Activated T-cell treated with anti-CD3 and anti-CD28 coated beads, Interleukin-2, amount 50 U/mL, for 72 hours (primary cell): ENCODE measurements around the gene FLII. TPM values are rescaled to one million over a fixed set of nuclear protein-coding genes. Genes with fewer than 3 reads are reported as not detected.

Experiments used
- ATAC-seq, 2 donors: fragments of 150-1000 bp; cut with Tn5 transposase; replicated peaks in 1 of 2; 2 replicates each; pipeline ENCODE4 v1.10.0; 2021; ENCODE audit warnings: moderate library complexity in 2 of 2, mild to moderate bottlenecking in 1 of 2
- DNase-seq, 2 donors: peaks; one replicate each; pipeline ENCODE4 v3.0.0; 2021 to 2022; ENCODE audit warnings: mixed read lengths in 1 of 2
- H3K27ac Mint-ChIP-seq: one replicate; pipeline ENCODE4 v1.8.0; 2022; ENCODE audit warnings: mild to moderate bottlenecking, moderate library complexity, mixed read lengths
- H3K27me3 Mint-ChIP-seq: one replicate; pipeline ENCODE4 v1.8.0; 2022; ENCODE audit warnings: low read depth, mixed read lengths
- H3K36me3 Mint-ChIP-seq, 2 donors: one replicate each; pipeline ENCODE4 v1.8.0; 2022; ENCODE audit warnings: mixed read lengths in 2 of 2, mild to moderate bottlenecking in 1 of 2; ENCODE audit not compliant: insufficient read depth in 2 of 2
- H3K4me1 Mint-ChIP-seq: one replicate; pipeline ENCODE4 v1.8.0; 2022; ENCODE audit warnings: low read depth, mixed read lengths
- H3K4me3 Mint-ChIP-seq, 2 donors: one replicate each; pipeline ENCODE4 v1.8.0; 2022; ENCODE audit warnings: mild to moderate bottlenecking in 2 of 2, mixed read lengths in 2 of 2, moderate library complexity in 2 of 2
- H3K9me3 Mint-ChIP-seq, 2 donors: one replicate each; pipeline ENCODE4 v1.8.0; 2022; ENCODE audit warnings: mixed read lengths in 2 of 2
- total RNA-seq, 2 donors: library from RNA; stranded (reverse); gene quantifications; one replicate each; pipeline ENCODE4 v1.2.3, GENCODE V29; 2022

Gene FLII
- total RNA-seq, 2 donors from 2014 or later = 318 to 373 TPM

DNA sequence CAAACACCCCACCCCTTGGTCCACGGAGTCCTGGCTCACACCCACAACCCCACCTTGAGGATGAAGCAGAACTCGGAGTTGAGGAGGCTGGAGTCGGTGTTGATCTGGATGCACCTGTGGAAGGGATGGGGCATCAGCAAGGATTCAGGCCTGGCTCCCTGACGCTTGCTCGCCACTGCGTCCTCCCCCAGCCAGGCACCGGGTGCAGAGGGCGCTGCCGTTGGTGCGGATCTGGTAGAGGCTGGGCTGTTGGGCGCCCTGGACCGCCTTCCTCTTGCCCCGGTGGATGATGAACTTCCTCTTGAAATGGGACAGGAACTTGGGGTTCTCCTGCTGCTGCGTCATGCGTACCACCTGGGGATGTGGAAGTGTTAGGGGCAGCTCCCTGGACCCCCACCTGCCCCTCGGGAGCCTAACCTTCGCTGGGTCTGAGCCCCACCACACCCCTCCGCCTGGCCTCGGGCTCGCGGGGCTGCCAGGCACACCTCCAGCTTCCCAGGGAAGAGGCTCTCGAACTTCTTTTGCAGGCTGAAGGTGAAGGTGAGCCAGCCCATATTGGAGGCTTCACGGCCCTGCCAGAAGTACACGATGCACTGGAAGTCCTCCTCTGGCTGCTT is 12.3 kb downstream of the FLII start:
- DNase-seq (no peak), ATAC-seq (no peak)
- Mint-ChIP-seq H3K36me3 (peaks cover 3 to 4% of the 10 kb centered on the region in 2 donors), H3K4me1 (no peaks in the 10 kb centered on the region), H3K27me3 (no peaks in the 10 kb centered on the region), H3K9me3 (no peaks in the 10 kb centered on the region), H3K27ac (no peak overlapping the region), H3K4me3 (no peak overlapping the region)

DNA sequence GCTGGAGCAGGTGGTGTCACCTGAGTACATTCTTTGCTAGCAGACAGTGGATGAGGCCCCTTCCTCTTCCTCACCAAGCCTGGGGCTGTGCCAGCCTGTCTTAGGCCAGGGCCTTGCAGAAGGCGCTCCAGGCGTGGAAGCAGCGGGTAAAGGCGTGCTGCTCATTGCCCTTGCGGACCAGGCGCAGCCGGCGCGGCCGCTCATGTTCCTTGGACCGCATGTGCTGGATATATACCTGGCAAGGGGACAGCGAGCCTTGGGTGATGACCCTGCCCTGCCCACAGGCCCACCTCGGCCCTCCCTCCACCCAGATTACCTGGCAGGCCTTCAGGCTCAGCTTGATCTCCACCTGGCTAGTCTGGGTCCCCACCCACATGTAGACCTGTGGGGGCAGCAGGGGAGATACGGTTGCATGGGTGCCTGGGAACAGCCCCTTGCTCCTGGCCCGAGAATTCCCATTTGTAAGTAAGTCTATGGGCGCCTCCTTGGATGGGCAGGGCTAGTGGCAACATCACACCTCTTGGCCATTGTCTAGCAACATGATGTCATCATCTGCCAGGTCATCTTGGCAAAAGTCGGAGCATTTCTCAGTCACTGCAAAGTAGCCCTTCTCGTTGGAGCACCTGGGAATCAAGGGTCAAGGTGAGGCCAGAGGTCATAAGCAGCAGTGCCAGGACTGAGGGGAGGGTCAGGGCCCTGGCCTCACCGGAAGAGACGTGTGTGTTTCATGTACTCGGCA is 13.3 kb downstream of the FLII start:
- Mint-ChIP-seq H3K9me3 (no peaks in the 10 kb centered on the region), H3K27ac (no peak overlapping the region), H3K4me1 (no peaks in the 10 kb centered on the region), H3K36me3 (peaks cover 3 to 4% of the 10 kb centered on the region in 2 donors), H3K4me3 (no peak overlapping the region), H3K27me3 (no peaks in the 10 kb centered on the region)
- DNase-seq = no peak
- ATAC-seq = no peak

DNA sequence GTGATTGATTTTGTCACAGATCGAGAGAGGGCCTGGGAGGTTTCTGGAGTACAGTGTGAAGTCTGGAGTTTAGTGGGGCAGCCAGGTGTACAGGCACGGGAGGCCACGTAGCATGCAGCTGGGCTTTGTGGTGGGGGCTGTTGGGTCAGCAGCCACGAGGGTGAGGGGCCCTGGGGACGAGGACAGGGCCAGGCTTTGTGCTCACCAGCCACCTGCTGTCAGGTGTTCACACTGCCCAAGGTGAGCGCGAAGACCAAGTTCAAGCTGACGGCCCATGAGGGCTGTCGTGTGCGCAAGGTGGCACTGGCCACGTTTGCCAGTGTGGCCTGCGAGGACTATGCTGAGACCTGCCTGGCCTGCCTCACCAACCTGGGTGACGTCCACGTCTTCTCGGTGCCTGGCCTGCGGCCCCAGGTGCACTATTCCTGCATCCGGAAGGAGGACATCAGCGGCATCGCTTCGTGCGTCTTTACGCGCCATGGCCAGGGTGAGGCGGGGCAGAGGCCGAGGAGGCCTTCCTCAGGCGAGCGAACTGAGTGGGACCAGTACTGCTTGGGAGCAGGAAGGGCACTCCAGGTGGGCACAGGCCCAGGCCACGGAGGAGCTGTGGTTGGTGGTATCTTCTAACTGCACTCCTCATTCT is 17.2 kb downstream of the FLII start:
- H3K27ac Mint-ChIP-seq = no peak overlapping the region
- H3K4me1 Mint-ChIP-seq = peaks cover 1% of the 10 kb centered on the region
- no peaks in the 10 kb centered on the region for H3K9me3 Mint-ChIP-seq

DNA sequence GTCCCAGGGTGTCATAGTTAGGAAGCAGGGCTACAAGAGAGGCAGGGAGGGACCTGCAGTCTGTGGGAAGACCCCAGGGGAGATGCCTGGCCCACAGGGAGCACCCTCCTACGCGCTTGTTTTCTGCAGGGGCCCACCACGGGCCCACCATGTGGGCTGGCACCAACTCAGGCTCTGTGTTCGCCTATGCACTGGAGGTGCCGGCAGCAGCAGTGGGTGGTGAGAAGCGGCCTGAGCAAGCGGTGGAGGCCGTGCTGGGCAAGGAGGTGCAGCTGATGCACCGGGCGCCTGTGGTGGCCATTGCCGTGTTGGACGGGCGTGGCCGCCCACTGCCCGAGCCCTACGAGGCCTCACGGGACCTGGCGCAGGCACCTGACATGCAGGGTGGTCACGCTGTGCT is 18.1 kb downstream of the FLII start:
- Mint-ChIP-seq H3K4me1 (peaks cover 10% of the 10 kb centered on the region), H3K4me3 (no peak overlapping the region), H3K27ac (no peak overlapping the region), H3K9me3 (no peaks in the 10 kb centered on the region), H3K36me3 (no peaks in the 10 kb centered on the region), H3K27me3 (no peaks in the 10 kb centered on the region)
- no peak for ATAC-seq
- no peak for DNase-seq

More for the DNA sequence above, 17.2 kb downstream of the FLII start:
- ATAC-seq (no peak), DNase-seq (no peak)
- Mint-ChIP-seq H3K4me3 (no peak overlapping the region), H3K27me3 (no peaks in the 10 kb centered on the region), H3K36me3 (no peaks in the 10 kb centered on the region)

DNA sequence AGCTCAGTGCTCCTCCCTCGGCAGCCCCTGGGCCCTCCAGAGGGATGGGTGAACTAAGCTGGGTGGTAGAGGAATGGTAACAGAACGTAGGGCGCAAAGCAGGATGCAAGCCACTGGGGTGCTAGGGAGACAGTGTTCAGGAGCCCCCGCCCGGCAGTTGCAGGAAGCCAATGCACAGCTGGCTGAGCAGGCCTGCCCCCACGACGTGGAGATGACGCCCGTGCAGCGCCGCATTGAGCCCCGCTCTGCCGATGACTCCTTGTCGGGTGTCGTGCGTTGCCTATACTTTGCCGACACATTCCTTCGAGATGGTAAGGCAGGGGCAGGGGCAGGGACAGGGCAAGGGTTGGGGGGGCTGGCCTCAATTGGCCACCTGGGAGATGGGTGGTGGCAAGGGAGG is 20.2 kb downstream of the FLII start:
- no peaks in the 10 kb centered on the region for H3K27me3 Mint-ChIP-seq
- H3K27ac Mint-ChIP-seq = no peak overlapping the region
- peaks cover 18% of the 10 kb centered on the region for H3K4me1 Mint-ChIP-seq
- H3K36me3 Mint-ChIP-seq = no peaks in the 10 kb centered on the region
- ATAC-seq = no peak
- H3K9me3 Mint-ChIP-seq = no peaks in the 10 kb centered on the region
- no peak overlapping the region for H3K4me3 Mint-ChIP-seq
- DNase-seq = no peak

DNA sequence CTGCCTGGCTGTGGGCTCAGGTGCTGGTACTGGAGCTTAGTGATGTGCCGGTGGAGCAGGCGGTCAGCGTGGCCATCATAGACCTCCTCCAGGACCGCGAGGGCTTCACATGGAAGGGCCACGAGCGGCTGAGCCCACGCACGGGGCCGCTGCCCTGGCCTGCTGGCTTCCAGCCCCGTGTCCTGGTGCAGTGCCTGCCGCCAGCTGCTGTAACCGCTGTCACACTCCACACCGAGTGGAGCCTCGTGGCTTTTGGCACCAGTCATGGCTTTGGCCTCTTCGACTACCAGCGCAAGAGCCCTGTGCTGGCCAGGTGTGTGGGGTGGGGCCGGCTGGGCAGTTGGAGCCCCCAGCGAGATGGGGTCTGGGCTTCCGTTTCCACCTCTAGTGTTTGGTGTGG is 21.1 kb downstream of the FLII start:
- H3K9me3 Mint-ChIP-seq = no peaks in the 10 kb centered on the region
- DNase-seq (no peak), ATAC-seq (no peak)
- H3K4me3 Mint-ChIP-seq = no peak overlapping the region
- peaks cover 18% of the 10 kb centered on the region for H3K4me1 Mint-ChIP-seq
- H3K36me3 Mint-ChIP-seq = no peaks in the 10 kb centered on the region
- H3K27ac Mint-ChIP-seq = no peak overlapping the region
- no peaks in the 10 kb centered on the region for H3K27me3 Mint-ChIP-seq

DNA sequence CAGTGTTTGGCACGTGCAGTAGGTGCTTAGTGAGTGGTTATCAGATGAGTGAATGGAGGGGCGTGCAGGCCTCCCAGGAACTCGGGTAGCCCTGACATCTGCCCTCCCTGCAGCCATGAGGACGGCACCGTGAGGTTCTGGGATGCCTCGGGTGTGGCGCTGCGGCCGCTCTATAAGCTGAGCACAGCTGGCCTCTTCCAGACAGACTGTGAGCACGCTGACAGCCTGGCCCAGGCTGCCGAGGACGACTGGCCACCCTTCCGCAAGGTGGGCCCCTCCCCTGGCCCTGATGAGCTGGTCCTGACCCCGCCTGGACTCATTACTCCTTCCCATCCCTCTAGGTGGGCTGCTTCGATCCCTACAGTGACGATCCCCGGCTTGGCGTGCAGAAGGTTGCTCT is 22.0 kb downstream of the FLII start:
- DNase-seq (no peak), ATAC-seq (no peak)
- Mint-ChIP-seq H3K27ac (no peak overlapping the region), H3K9me3 (no peaks in the 10 kb centered on the region), H3K4me1 (peaks cover 18% of the 10 kb centered on the region), H3K36me3 (no peaks in the 10 kb centered on the region), H3K4me3 (no peak overlapping the region), H3K27me3 (no peaks in the 10 kb centered on the region)

DNA sequence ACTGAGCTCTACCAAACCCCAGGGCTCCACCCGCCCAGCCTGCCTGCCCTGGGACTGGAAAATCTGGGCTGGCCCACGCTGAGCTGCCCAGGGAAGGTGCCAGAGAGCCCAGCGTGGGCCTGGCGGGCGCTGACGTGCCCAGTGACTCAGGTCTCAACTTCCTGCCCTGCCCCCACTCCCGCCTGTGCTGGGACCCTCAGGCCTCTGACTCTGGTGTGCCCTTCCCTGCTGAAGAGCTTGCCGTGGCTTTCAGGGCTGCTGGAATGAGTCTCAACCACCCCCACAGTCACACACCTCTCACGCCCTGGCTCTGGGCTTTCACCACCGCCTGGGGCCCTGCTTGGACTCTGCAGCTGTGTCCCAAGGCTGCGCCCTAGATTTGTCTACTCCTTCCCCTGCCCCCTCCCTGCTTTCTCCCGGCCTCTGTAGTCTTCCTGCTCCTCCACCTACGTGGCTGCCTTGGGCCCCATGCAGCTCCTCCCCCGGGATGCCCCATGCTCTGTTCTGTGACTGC is 22.7 kb downstream of the FLII start:
- Mint-ChIP-seq H3K4me3 (peak overlapping the region; percentile 37 to 49), H3K36me3 (no peaks in the 10 kb centered on the region), H3K9me3 (no peaks in the 10 kb centered on the region), H3K27ac (peak overlapping the region; percentile 88), H3K4me1 (peaks cover 18% of the 10 kb centered on the region), H3K27me3 (no peaks in the 10 kb centered on the region)
- ATAC-seq = peak; percentile 73 to 80
- DNase-seq = peak; percentile 51 to 54

DNA sequence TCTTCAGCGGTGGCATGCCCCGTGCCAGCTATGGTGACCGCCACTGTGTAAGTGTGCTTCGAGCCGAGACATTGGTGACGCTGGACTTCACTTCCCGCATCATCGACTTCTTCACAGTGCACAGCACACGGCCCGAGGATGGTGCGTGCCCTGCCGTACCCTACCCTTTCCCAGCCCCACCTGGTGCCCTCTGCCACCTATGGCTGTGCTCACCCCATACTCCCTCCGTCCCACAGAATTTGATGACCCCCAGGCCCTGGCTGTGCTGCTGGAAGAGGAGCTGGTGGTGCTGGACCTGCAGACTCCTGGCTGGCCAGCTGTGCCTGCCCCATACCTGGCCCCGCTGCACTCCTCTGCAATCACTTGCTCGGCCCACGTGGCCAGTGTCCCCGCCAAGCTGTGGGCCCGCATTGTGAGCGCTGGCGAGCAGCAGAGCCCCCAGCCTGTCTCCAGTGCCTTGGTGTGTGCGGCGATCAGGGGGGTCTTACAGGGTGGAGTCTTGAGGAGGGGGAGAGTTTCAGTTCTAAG is 23.6 kb downstream of the FLII start:
- Mint-ChIP-seq H3K4me3 (no peak overlapping the region), H3K4me1 (peaks cover 18% of the 10 kb centered on the region), H3K27me3 (no peaks in the 10 kb centered on the region), H3K27ac (no peak overlapping the region), H3K36me3 (no peaks in the 10 kb centered on the region), H3K9me3 (no peaks in the 10 kb centered on the region)
- DNase-seq (no peak), ATAC-seq (no peak)

DNA sequence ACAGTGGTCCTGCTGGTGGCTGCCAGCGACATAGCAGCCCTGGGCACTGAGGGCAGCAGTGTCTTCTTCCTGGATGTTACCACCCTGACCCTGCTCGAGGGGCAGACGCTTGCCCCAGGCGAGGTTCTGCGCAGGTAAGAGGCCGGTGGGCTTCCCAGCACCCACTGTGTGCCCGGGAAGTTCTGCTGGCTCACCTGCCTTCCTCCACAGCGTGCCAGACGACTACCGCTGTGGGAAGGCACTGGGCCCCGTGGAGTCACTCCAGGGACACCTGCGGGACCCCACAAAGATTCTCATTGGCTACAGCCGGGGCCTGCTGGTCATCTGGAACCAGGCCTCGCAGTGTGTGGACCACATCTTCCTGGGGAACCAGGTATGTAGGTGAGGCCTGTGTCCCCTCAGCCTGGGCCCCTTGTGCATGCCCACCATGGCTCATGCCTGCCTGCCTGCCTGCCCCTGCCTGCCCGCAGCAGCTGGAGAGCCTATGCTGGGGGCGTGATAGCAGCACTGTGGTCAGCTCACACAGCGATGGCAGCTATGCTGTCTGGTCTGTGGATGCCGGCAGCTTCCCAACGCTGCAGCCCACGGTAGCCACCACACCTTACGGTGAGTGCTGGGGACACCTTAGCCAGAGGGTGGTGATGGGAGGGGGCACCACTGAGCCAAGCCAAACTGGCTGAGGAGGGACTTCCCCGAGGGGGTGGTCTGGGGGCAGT is 24.6 kb downstream of the FLII start:
- DNase-seq (no peak), ATAC-seq (no peak)
- Mint-ChIP-seq H3K27ac (no peak overlapping the region), H3K36me3 (no peaks in the 10 kb centered on the region), H3K4me3 (no peak overlapping the region), H3K27me3 (no peaks in the 10 kb centered on the region), H3K4me1 (peaks cover 18% of the 10 kb centered on the region), H3K9me3 (no peaks in the 10 kb centered on the region)

DNA sequence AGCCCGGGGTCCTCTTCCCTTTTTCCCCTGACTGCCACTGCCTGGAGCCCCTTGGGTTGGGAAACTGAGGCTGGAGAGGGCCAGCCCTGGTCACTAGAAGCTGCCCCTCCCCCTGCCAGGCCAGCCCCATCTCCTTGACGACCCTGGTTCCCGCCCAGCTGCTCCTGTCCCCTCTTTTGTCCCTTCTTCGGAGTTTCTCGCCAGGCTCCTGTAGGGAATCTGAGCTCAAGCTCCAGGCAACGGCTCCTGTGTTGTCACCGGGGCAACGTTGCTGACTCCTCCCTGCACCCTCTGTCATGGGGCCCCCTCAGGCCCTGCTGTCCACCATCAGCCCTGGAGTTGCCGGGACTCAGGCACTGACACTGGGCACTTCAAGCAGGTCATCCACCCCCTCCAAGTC is 27.4 kb downstream of the FLII start:
- no peak overlapping the region for H3K27ac Mint-ChIP-seq
- H3K4me3 Mint-ChIP-seq = no peak overlapping the region
- H3K4me1 Mint-ChIP-seq = peaks cover 34% of the 10 kb centered on the region
- ATAC-seq (no peak), DNase-seq (no peak)
- no peaks in the 10 kb centered on the region for H3K36me3 Mint-ChIP-seq
- H3K9me3 Mint-ChIP-seq = no peaks in the 10 kb centered on the region
- no peaks in the 10 kb centered on the region for H3K27me3 Mint-ChIP-seq

DNA sequence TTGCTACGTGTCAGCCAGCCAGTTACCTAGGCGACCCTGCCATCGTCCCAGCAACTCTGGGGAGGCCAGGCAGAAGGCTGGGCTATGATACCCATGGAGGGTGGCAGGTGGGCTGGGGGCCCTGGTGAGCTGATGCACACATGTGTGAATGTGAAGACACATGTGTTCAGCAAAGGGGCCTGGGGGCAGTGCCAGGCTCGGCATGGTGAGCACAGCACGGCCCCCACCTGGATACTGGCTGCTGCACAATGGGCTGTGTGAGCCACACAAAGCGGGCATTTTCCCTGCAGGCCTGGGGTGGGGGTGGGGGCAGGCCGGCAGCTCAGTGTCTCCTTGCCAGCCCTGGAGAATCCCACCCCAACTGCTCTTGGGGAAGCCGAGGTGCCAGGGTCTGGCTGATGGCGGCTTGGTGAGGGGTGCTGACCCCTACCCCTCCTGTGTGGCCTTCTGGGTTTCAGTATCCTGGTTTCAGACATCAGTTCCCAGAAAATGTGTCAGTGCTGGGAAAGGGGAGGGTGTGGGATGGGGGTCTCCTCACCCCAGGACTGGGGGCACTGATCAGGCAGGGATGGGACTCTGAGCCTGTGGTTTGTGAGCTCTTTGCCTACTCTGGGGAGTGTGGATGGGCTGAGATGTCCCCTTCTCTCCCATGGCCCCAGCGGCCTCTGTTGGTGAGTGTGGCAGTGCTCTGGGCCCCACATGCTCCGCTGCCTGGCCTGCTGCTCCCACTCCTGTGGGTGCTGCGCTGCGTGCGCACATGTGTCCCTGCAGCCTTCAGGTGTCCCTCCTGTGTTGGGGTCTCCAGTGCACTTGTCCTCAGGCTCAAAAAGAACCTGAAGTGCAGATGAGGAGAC is 28.0 kb downstream of the FLII start:
- Mint-ChIP-seq H3K36me3 (peaks cover 2% of the 10 kb centered on the region in 2 donors), H3K27me3 (no peaks in the 10 kb centered on the region), H3K9me3 (no peaks in the 10 kb centered on the region), H3K4me3 (no peak overlapping the region), H3K4me1 (peaks cover 32% of the 10 kb centered on the region), H3K27ac (no peak overlapping the region)
- no peak for ATAC-seq
- no peak for DNase-seq
